Caco-2 (cell line): ENCODE data around the gene ARPC2. TPM values are rescaled to one million over a fixed set of nuclear protein-coding genes. Genes with fewer than 3 reads are reported as not detected.

Experiments
- BruUV-seq: library from RNA; stranded (reverse); fragments of 400-500 nt; replicated peaks from 2 replicates; lab custom pipeline; 2021; lab: Mats Ljungman, UMichigan
- CTCF ChIA-PET: fragments of 300-600 bp; sonication (Branson Sonifier 250); formaldehyde crosslinking; loops from one replicate; lab custom pipeline; 2022; ENCODE audit warnings: antibody characterized with exemption; lab: Charles Lee
- POLR2A ChIA-PET: fragments of 300-600 bp; sonication (Branson Sonifier 250); formaldehyde crosslinking; loops from one replicate; lab custom pipeline; 2022; ENCODE audit warnings: antibody characterized with exemption; lab: Charles Lee
- DNase-seq, 2 experiments: peaks; one replicate each; pipeline versions ENCODE4 v3.0.0 to v3.0.0-alpha.2; 2020 to 2022
- H3K27me3 ChIP-seq: replicated peaks from 2 replicates; pipeline ENCODE4 v1.6.0; 2011; ENCODE audit warnings: low read length; ENCODE audit not compliant: control insufficient read depth, insufficient read depth
- H3K36me3 ChIP-seq: 2 replicates; pipeline ENCODE4 v1.5.1; 2011; ENCODE audit warnings: low read length; ENCODE audit not compliant: control insufficient read depth, insufficient read depth
- H3K4me1 ChIP-seq: fragments of 250-450 bp; sonication (Bioruptor Pico); 2 replicates; pipeline ENCODE4 v1.5.1; 2020; ENCODE audit warnings: mild to moderate bottlenecking
- H3K4me3 ChIP-seq: 2 replicates; pipeline ENCODE4 v1.5.1; 2011; ENCODE audit warnings: low read depth, mild to moderate bottlenecking, control low read depth, low read length
- H3K9me3 ChIP-seq: fragments of 250-450 bp; sonication (Bioruptor Pico); 2 replicates; pipeline ENCODE4 v1.5.1; 2020; ENCODE audit warnings: mild to moderate bottlenecking, moderate library complexity
- H3K27ac Mint-ChIP-seq: one replicate; pipeline ENCODE4 v1.8.0; 2022; ENCODE audit warnings: mixed read lengths; ENCODE audit not compliant: unreplicated experiment
- H3K27me3 Mint-ChIP-seq: one replicate; pipeline ENCODE4 v1.8.0; 2022; ENCODE audit warnings: mixed read lengths; ENCODE audit not compliant: insufficient read depth, unreplicated experiment
- H3K36me3 Mint-ChIP-seq: one replicate; pipeline ENCODE4 v1.8.0; 2022; ENCODE audit warnings: mild to moderate bottlenecking, mixed read lengths; ENCODE audit not compliant: insufficient read depth, unreplicated experiment
- H3K4me1 Mint-ChIP-seq: one replicate; pipeline ENCODE4 v1.8.0; 2022; ENCODE audit warnings: low read depth, mixed read lengths; ENCODE audit not compliant: unreplicated experiment
- H3K4me3 Mint-ChIP-seq: one replicate; pipeline ENCODE4 v1.8.0; 2022; ENCODE audit warnings: mild to moderate bottlenecking, moderate library complexity, mixed read lengths; ENCODE audit not compliant: unreplicated experiment
- H3K9me3 Mint-ChIP-seq: one replicate; pipeline ENCODE4 v1.8.0; 2022; ENCODE audit warnings: mixed read lengths; ENCODE audit not compliant: unreplicated experiment
- intact Hi-C: fragments of 100-400 bp; cut with micrococcal nuclease; formaldehyde crosslinking; loops from one replicate; pipeline ENCODE4 v1.10.0; 2022; ENCODE audit not compliant: unreplicated experiment
- total RNA-seq: library from RNA; stranded (reverse); gene quantifications from 2 replicates; pipeline ENCODE4 v1.2.3, GENCODE V29; 2022
- TF ChIP-seq, protein P1 (sequence below), 2 experiments: fragments of 200-600 bp in 1 of 2; IDR thresholded peaks; 1 replicate in 1 of 2; 2 replicates in 1 of 2; pipeline versions ENCODE4 v1.5.1 to v1.8.0; 2011 to 2022; ENCODE audit warnings: antibody characterized with exemption in 1 of 2, control low read depth in 1 of 2, inconsistent platforms in 1 of 2, low read depth in 1 of 2, low read length in 1 of 2, mild to moderate bottlenecking in 1 of 2, moderate library complexity in 1 of 2; ENCODE audit not compliant: insufficient read depth in 1 of 2, severe bottlenecking in 1 of 2, unreplicated experiment in 1 of 2

ARPC2 gene
- total RNA-seq, 1 experiment from 2014 or later: 284 TPM

DNA sequence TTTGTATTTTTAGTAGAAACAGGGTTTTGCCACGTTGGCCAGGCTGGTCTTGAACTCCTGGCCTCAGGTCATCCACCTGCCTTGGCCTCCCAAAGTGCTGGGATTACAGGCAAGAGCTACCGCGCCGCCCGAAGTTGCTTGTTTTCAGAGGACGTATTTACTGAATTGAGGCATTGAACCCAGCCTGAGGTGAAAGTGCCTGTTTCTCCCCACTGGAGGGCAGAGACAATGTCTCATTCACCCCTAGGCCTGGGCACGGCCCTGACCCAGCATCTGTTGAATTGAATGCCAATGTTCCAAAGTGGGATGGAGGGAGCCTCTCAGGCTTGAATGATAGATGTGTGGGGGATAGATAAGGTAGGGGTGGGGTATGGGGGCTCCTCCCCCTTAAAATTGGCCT lies 79.9 kb downstream of the ARPC2 start:
- Mint-ChIP-seq H3K9me3 (no peaks in the 10 kb centered on the region), H3K36me3 (peaks cover 22% of the 10 kb centered on the region), H3K27me3 (no peaks in the 10 kb centered on the region), H3K27ac (peak overlapping the region; percentile 100), H3K4me1 (peaks cover 40% of the 10 kb centered on the region), H3K4me3 (no peak overlapping the region)
- intact Hi-C loops: loop anchor here (10.0 kb wide), 1 partner anchor 268 kb away; the partner anchor contains the start of genes CNOT9 and USP37
- H3K9me3 ChIP-seq: no peaks in the 10 kb centered on the region
- ChIA-PET POLR2A (interaction anchor here (4.3 kb wide), 1 partner anchor 100 kb away, joined by 37 read pairs; no protein-coding TSS in a partner anchor), CTCF (interaction anchor here (3.0 to 11.4 kb wide), 2 partner anchors 24 to 99 kb away, joined by 13 to 121 read pairs; partner anchors contain the start of genes AAMP and PNKD)
- H3K4me1 ChIP-seq: peaks cover 50% of the 10 kb centered on the region
- no peak overlapping the region for H3K4me3 ChIP-seq
- H3K36me3 ChIP-seq: no peaks in the 10 kb centered on the region
- no TSS peak for BruUV-seq
- DNase-seq: no peak
- H3K27me3 ChIP-seq: no peaks in the 10 kb centered on the region
- TF ChIP-seq, protein P1, sequence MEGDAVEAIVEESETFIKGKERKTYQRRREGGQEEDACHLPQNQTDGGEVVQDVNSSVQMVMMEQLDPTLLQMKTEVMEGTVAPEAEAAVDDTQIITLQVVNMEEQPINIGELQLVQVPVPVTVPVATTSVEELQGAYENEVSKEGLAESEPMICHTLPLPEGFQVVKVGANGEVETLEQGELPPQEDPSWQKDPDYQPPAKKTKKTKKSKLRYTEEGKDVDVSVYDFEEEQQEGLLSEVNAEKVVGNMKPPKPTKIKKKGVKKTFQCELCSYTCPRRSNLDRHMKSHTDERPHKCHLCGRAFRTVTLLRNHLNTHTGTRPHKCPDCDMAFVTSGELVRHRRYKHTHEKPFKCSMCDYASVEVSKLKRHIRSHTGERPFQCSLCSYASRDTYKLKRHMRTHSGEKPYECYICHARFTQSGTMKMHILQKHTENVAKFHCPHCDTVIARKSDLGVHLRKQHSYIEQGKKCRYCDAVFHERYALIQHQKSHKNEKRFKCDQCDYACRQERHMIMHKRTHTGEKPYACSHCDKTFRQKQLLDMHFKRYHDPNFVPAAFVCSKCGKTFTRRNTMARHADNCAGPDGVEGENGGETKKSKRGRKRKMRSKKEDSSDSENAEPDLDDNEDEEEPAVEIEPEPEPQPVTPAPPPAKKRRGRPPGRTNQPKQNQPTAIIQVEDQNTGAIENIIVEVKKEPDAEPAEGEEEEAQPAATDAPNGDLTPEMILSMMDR (IDR thresholded peaks at IDR 0.05; ENCODE audit: insufficient read depth in 1 of 2, low read depth in 1 of 2, low read length in 1 of 2, severe bottlenecking in 1 of 2, unreplicated experiment in 1 of 2): no peak

DNA sequence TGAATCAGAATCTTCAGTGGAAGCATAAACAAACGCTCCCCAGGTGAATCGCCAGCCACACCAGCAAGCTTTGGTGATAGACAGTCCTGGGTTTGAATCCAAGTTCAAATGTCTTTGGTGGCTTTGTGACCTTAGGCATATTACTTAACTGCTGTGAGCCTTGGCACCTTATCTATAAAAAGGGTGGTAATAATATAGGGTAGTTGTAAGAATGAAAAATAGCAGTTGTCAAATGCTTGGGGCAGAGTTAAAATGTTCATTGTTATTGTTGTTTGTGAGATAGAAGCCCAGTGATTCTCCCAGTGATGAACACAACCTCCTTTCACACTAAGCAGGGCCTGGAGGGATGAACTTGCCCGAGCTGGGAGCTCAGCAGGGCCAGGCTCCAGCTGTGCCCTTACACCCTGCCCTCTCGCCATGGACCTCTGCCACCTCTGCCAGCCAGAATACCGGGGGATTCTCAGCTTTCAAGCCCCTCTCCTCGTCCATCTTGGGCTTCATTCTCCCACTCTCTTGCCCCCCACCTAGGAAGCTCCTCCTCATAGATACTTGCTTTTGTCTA lies 81.4 kb downstream of the ARPC2 start:
- TF ChIP-seq, protein P1 (IDR thresholded peaks at IDR 0.05; ENCODE audit: insufficient read depth in 1 of 2, low read depth in 1 of 2, low read length in 1 of 2, severe bottlenecking in 1 of 2, unreplicated experiment in 1 of 2): no peak
- Mint-ChIP-seq H3K27me3 (no peaks in the 10 kb centered on the region), H3K27ac (no peak overlapping the region), H3K9me3 (no peaks in the 10 kb centered on the region), H3K4me3 (no peak overlapping the region), H3K36me3 (peaks cover 22% of the 10 kb centered on the region), H3K4me1 (peaks cover 40% of the 10 kb centered on the region)
- POLR2A ChIA-PET: no interaction called here
- no peak for DNase-seq
- intact Hi-C loops: loop anchor here (10.0 kb wide), 1 partner anchor 266 kb away; the partner anchor contains the start of genes CNOT9 and USP37
- Histone ChIP-seq H3K36me3 (no peaks in the 10 kb centered on the region), H3K9me3 (no peaks in the 10 kb centered on the region), H3K4me1 (peaks cover 41% of the 10 kb centered on the region), H3K27me3 (no peaks in the 10 kb centered on the region), H3K4me3 (no peak overlapping the region)
- BruUV-seq: no TSS peak
- CTCF ChIA-PET: interaction anchor here (1.0 kb wide), 1 partner anchor 14 kb away, joined by 3 read pairs; no protein-coding TSS in a partner anchor

DNA sequence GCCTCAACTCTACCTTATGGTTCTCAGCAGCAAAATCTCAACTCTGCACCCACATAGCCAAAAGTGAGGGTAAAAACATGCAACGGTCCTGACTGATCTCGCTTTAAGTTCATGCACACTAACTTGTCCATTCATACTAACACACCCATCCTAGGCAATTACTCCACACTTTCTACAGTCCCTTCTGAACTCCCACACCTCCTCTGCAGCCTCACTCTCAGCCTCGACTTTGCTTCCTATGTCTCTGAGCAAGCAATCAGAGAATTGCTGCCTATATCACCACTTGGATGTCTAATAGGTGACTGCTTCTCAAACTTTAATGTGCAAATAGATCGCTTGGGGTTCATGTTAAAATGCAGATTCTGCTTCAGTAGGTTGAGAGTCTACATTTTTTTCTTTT lies 83.2 kb downstream of the ARPC2 start:
- no peak for DNase-seq
- H3K9me3 Mint-ChIP-seq: no peaks in the 10 kb centered on the region
- no peak overlapping the region for H3K4me3 Mint-ChIP-seq
- TF ChIP-seq, protein P1 (IDR thresholded peaks at IDR 0.05; ENCODE audit: insufficient read depth in 1 of 2, low read depth in 1 of 2, low read length in 1 of 2, severe bottlenecking in 1 of 2, unreplicated experiment in 1 of 2): no peak
- no peak overlapping the region for H3K27ac Mint-ChIP-seq
- H3K27me3 Mint-ChIP-seq: no peaks in the 10 kb centered on the region
- H3K4me1 Mint-ChIP-seq: peaks cover 35% of the 10 kb centered on the region
- POLR2A ChIA-PET: no interaction called here
- Histone ChIP-seq H3K9me3 (no peaks in the 10 kb centered on the region), H3K4me1 (peaks cover 24% of the 10 kb centered on the region), H3K27me3 (no peaks in the 10 kb centered on the region), H3K4me3 (no peak overlapping the region), H3K36me3 (no peaks in the 10 kb centered on the region)
- CTCF ChIA-PET: no interaction called here
- no TSS peak for BruUV-seq
- H3K36me3 Mint-ChIP-seq: peaks cover 8% of the 10 kb centered on the region
- intact Hi-C loops: loop anchor here (5.0 kb wide), 1 partner anchor 167 kb away; no protein-coding TSS in a partner anchor
